ENCODE results near the gene NPNT.

NPNT gene

GRCh38 chr4:105936901-105937300 is 41.6 kb downstream of the NPNT start:
- H3K36me3 ChIP-seq (ENCODE audit: insufficient read depth, low read length) = no peaks in the 10 kb centered on the region
- no peaks in the 10 kb centered on the region for H3K9me3 ChIP-seq (ENCODE audit: control insufficient read depth, insufficient read depth, low read length)
- no peak overlapping the region for H3K9ac ChIP-seq (ENCODE audit: low read depth, low read length)
- H3K4me1 ChIP-seq (ENCODE audit: insufficient read depth, low read length) = peaks cover 6% of the 10 kb centered on the region; the same call in 1 of the 2 replicates

GRCh38 chr4:105937759-105938158 is 42.5 kb downstream of the NPNT start:
- peaks cover 6% of the 10 kb centered on the region; the same call in 1 of the 2 replicates for H3K4me1 ChIP-seq (ENCODE audit: insufficient read depth, low read length)
- no peak overlapping the region for H3K9ac ChIP-seq (ENCODE audit: low read depth, low read length)
- no peaks in the 10 kb centered on the region for H3K36me3 ChIP-seq (ENCODE audit: insufficient read depth, low read length)
- H3K9me3 ChIP-seq (ENCODE audit: control insufficient read depth, insufficient read depth, low read length) = no peaks in the 10 kb centered on the region

GRCh38 chr4:105943234-105943633 is 48.0 kb downstream of the NPNT start:
- Histone ChIP-seq H3K36me3 (ENCODE audit: insufficient read depth, low read length) (no peaks in the 10 kb centered on the region), H3K4me1 (ENCODE audit: insufficient read depth, low read length) (no peaks in the 10 kb centered on the region), H3K9me3 (ENCODE audit: control insufficient read depth, insufficient read depth, low read length) (peaks cover 3% of the 10 kb centered on the region; the same call in 1 of the 2 replicates), H3K9ac (ENCODE audit: low read depth, low read length) (no peak overlapping the region)

- no peaks in the 10 kb centered on the region for H3K4me1 ChIP-seq (ENCODE audit: insufficient read depth, low read length)
- H3K36me3 ChIP-seq (ENCODE audit: insufficient read depth, low read length) = no peaks in the 10 kb centered on the region
- H3K9me3 ChIP-seq (ENCODE audit: control insufficient read depth, insufficient read depth, low read length) = peaks cover 3% of the 10 kb centered on the region; the same call in 1 of the 2 replicates
- no peak overlapping the region for H3K9ac ChIP-seq (ENCODE audit: low read depth, low read length)
These were observed 49.3 kb downstream of the NPNT start for GRCh38 chr4:105944540-105944939.

- no peaks in the 10 kb centered on the region for H3K4me1 ChIP-seq (ENCODE audit: insufficient read depth, low read length)
- H3K9ac ChIP-seq (ENCODE audit: low read depth, low read length) = no peak overlapping the region
- H3K9me3 ChIP-seq (ENCODE audit: control insufficient read depth, insufficient read depth, low read length) = peaks cover 3% of the 10 kb centered on the region; the same call in 1 of the 2 replicates
These were observed 51.5 kb downstream of the NPNT start for GRCh38 chr4:105946771-105947170.

GRCh38 chr4:105950701-105951100 is 55.4 kb downstream of the NPNT start:
- no peak overlapping the region for H3K9ac ChIP-seq (ENCODE audit: low read depth, low read length)
- no peaks in the 10 kb centered on the region for H3K36me3 ChIP-seq (ENCODE audit: insufficient read depth, low read length)
- no peaks in the 10 kb centered on the region; the same call in 1 of the 2 replicates for H3K9me3 ChIP-seq (ENCODE audit: control insufficient read depth, insufficient read depth, low read length)
- H3K4me1 ChIP-seq (ENCODE audit: insufficient read depth, low read length) = no peaks in the 10 kb centered on the region

More at GRCh38 chr4:105946771-105947170, 51.5 kb downstream of the NPNT start:
- H3K36me3 ChIP-seq (ENCODE audit: insufficient read depth, low read length) = no peaks in the 10 kb centered on the region

- Histone ChIP-seq H3K36me3 (ENCODE audit: insufficient read depth, low read length) (no peaks in the 10 kb centered on the region), H3K9ac (ENCODE audit: low read depth, low read length) (no peak overlapping the region)
These were observed 55.9 kb downstream of the NPNT start for GRCh38 chr4:105951198-105951597.

GRCh38 chr4:105952591-105952990 is 57.3 kb downstream of the NPNT start:
- H3K4me1 ChIP-seq (ENCODE audit: insufficient read depth, low read length) = no peaks in the 10 kb centered on the region
- no peaks in the 10 kb centered on the region for H3K36me3 ChIP-seq (ENCODE audit: insufficient read depth, low read length)
- H3K9me3 ChIP-seq (ENCODE audit: control insufficient read depth, insufficient read depth, low read length) = no peaks in the 10 kb centered on the region
- no peak overlapping the region for H3K9ac ChIP-seq (ENCODE audit: low read depth, low read length)

More at GRCh38 chr4:105951198-105951597, 55.9 kb downstream of the NPNT start:
- Histone ChIP-seq H3K4me1 (ENCODE audit: insufficient read depth, low read length) (no peaks in the 10 kb centered on the region), H3K9me3 (ENCODE audit: control insufficient read depth, insufficient read depth, low read length) (no peaks in the 10 kb centered on the region)

- Histone ChIP-seq H3K9ac (ENCODE audit: low read depth, low read length) (no peak overlapping the region), H3K9me3 (ENCODE audit: control insufficient read depth, insufficient read depth, low read length) (no peaks in the 10 kb centered on the region), H3K4me1 (ENCODE audit: insufficient read depth, low read length) (no peaks in the 10 kb centered on the region), H3K36me3 (ENCODE audit: insufficient read depth, low read length) (no peaks in the 10 kb centered on the region)
These were observed 61.3 kb downstream of the NPNT start for GRCh38 chr4:105956569-105956968.

GRCh38 chr4:105957680-105958079 is 62.4 kb downstream of the NPNT start:
- no peak overlapping the region for H3K9ac ChIP-seq (ENCODE audit: low read depth, low read length)
- H3K36me3 ChIP-seq (ENCODE audit: insufficient read depth, low read length) = no peaks in the 10 kb centered on the region
- no peaks in the 10 kb centered on the region for H3K9me3 ChIP-seq (ENCODE audit: control insufficient read depth, insufficient read depth, low read length)
- no peaks in the 10 kb centered on the region for H3K4me1 ChIP-seq (ENCODE audit: insufficient read depth, low read length)

- H3K36me3 ChIP-seq (ENCODE audit: insufficient read depth, low read length) = no peaks in the 10 kb centered on the region
- H3K4me1 ChIP-seq (ENCODE audit: insufficient read depth, low read length) = peaks cover 17% of the 10 kb centered on the region
- H3K9ac ChIP-seq (ENCODE audit: low read depth, low read length) = no peak overlapping the region
- H3K9me3 ChIP-seq (ENCODE audit: control insufficient read depth, insufficient read depth, low read length) = no peaks in the 10 kb centered on the region
These were observed 68.5 kb downstream of the NPNT start for GRCh38 chr4:105963461-105964400.

- Histone ChIP-seq H3K36me3 (ENCODE audit: insufficient read depth, low read length) (no peaks in the 10 kb centered on the region), H3K9me3 (ENCODE audit: control insufficient read depth, insufficient read depth, low read length) (no peaks in the 10 kb centered on the region), H3K9ac (ENCODE audit: low read depth, low read length) (no peak overlapping the region), H3K4me1 (ENCODE audit: insufficient read depth, low read length) (peaks cover 17% of the 10 kb centered on the region)
These were observed 70.0 kb downstream of the NPNT start for GRCh38 chr4:105965183-105965800.

GRCh38 chr4:105966051-105966450 is 70.8 kb downstream of the NPNT start:
- no peaks in the 10 kb centered on the region for H3K9me3 ChIP-seq (ENCODE audit: control insufficient read depth, insufficient read depth, low read length)
- H3K36me3 ChIP-seq (ENCODE audit: insufficient read depth, low read length) = no peaks in the 10 kb centered on the region
- no peak overlapping the region for H3K9ac ChIP-seq (ENCODE audit: low read depth, low read length)
- peaks cover 17% of the 10 kb centered on the region for H3K4me1 ChIP-seq (ENCODE audit: insufficient read depth, low read length)

- Histone ChIP-seq H3K4me1 (ENCODE audit: insufficient read depth, low read length) (peaks cover 17% of the 10 kb centered on the region), H3K36me3 (ENCODE audit: insufficient read depth, low read length) (no peaks in the 10 kb centered on the region), H3K9me3 (ENCODE audit: control insufficient read depth, insufficient read depth, low read length) (no peaks in the 10 kb centered on the region), H3K9ac (ENCODE audit: low read depth, low read length) (no peak overlapping the region)
These were observed 71.9 kb downstream of the NPNT start for GRCh38 chr4:105967058-105967658.
